A673 (cell line): Measurements from ENCODE around the gene BNC2.

Experiments used
- CTCF ChIP-seq: fragments of 300-800, 200-600 bp; sonication (generic); conservative IDR thresholded peaks from 2 replicates; pipeline ENCODE4 v1.5.1; 2017; ENCODE audit warnings: low read depth, mild to moderate bottlenecking, antibody characterized with exemption, low read length, moderate library complexity, mixed read lengths
- EZH2 ChIP-seq: fragments of 200-600 bp; sonication (generic); IDR thresholded peaks from 2 replicates; pipeline ENCODE4 v1.6.1; 2017; ENCODE audit warnings: borderline replicate concordance, low read depth, mild to moderate bottlenecking, mixed read lengths, antibody characterized with exemption, low read length; ENCODE audit not compliant: poor library complexity, severe bottlenecking

GRCh38 chr9:16867576-16868311 is 2.7 kb downstream of the BNC2 start:
- TF ChIP-seq CTCF (no peak), EZH2 (no peak)
